ENCODE measurements around the gene ALDH1A3.

ALDH1A3 gene

GRCh38 chr15:100859970-100860828, 19.4 kb upstream of the ALDH1A3 start:
- DNase-seq = no peak

- DNase-seq = no peak
Observed at GRCh38 chr15:100860829-100861510, 18.7 kb upstream of the ALDH1A3 start.

GRCh38 chr15:100861511-100861991, 18.1 kb upstream of the ALDH1A3 start:
- no peak for DNase-seq

GRCh38 chr15:100862162-100862561, 17.5 kb upstream of the ALDH1A3 start:
- no peak for DNase-seq

- DNase-seq = no peak
Observed at GRCh38 chr15:100863075-100863795, 16.4 kb upstream of the ALDH1A3 start.

- DNase-seq = no peak
Observed at GRCh38 chr15:100863796-100864267, 15.8 kb upstream of the ALDH1A3 start.

GRCh38 chr15:100866386-100867330, 13.0 kb upstream of the ALDH1A3 start:
- DNase-seq = no peak

- no peak for DNase-seq
Observed at GRCh38 chr15:100867433-100867832, 12.2 kb upstream of the ALDH1A3 start.

GRCh38 chr15:100869151-100869999, 10.3 kb upstream of the ALDH1A3 start:
- no peak for DNase-seq

GRCh38 chr15:100873029-100873677, 6.5 kb upstream of the ALDH1A3 start:
- DNase-seq = no peak

GRCh38 chr15:100875495-100875894, 4.1 kb upstream of the ALDH1A3 start:
- no peak for DNase-seq

- no peak for DNase-seq
Observed at GRCh38 chr15:100875976-100876375, 3.7 kb upstream of the ALDH1A3 start.

GRCh38 chr15:100877551-100877950, 2.1 kb upstream of the ALDH1A3 start:
- no peak for DNase-seq

GRCh38 chr15:100878130-100878529, 1.5 kb upstream of the ALDH1A3 start:
- no peak for DNase-seq

- DNase-seq = no peak
Observed at GRCh38 chr15:100878648-100879047, 983 bp upstream of the ALDH1A3 start.

GRCh38 chr15:100879061-100879463, 569 bp upstream of the ALDH1A3 start:
- no peak for DNase-seq

- no peak for DNase-seq
Observed at GRCh38 chr15:100880139-100880896, 687 bp downstream of the ALDH1A3 start.

GRCh38 chr15:100880897-100881242, 1.2 kb downstream of the ALDH1A3 start:
- DNase-seq = no peak

- DNase-seq = no peak
Observed at GRCh38 chr15:100881573-100882336, 2.1 kb downstream of the ALDH1A3 start.

All from DMS153 (cell line).